HEK293 (cell line): Measurements from ENCODE around the gene PLS1.
"Not testable (repeated sequence)": the region's sequence is repeated elsewhere in the genome, so short reads cannot be mapped to it uniquely, and the experiment has no call there.

Source experiments
- CTCF ChIA-PET: fragments of 350-600 bp; formaldehyde crosslinking; extraction: SDS; loops from one replicate; lab custom pipeline; 2021; ENCODE audit warnings: antibody characterized with exemption; lab: Yijun Ruan, JAX
- POLR2A ChIA-PET: fragments of 300-600 bp; formaldehyde crosslinking; extraction: SDS; loops from one replicate; lab custom pipeline; 2020; ENCODE audit warnings: antibody characterized with exemption, inconsistent platforms; lab: Yijun Ruan, JAX
- H3K27ac ChIP-seq: fragments of 200-500 bp; sonication (Bioruptor generic); 2 replicates; pipeline ENCODE4 v1.5.1; 2014; ENCODE audit warnings: low read depth, low read length, control low read depth, inconsistent platforms; ENCODE audit errors: extremely low read depth
- H3K36me3 ChIP-seq, 2 experiments: fragments of 200-500 bp in 1 of 2; sonication (Bioruptor generic) in 1 of 2; 1 replicate in 1 of 2; 2 replicates in 1 of 2; pipeline ENCODE4 v1.5.1; 2014 to 2017; ENCODE audit warnings: inconsistent platforms in 2 of 2, low read length in 2 of 2; ENCODE audit not compliant: control insufficient read depth in 2 of 2, insufficient read depth in 1 of 2
- H3K4me1 ChIP-seq: fragments of 200-500 bp; sonication (Bioruptor generic); 2 replicates; pipeline ENCODE4 v1.5.1; 2014; ENCODE audit warnings: mild to moderate bottlenecking, low read length, inconsistent platforms; ENCODE audit not compliant: control insufficient read depth, insufficient read depth
- H3K4me3 ChIP-seq: 2 replicates; pipeline ENCODE4 v1.5.1; 2011; ENCODE audit warnings: low read depth, mild to moderate bottlenecking, control low read depth, low read length, moderate library complexity
- H3K9me3 ChIP-seq: fragments of 200-500 bp; sonication (Bioruptor generic); 2 replicates; pipeline ENCODE4 v1.5.1; 2014; ENCODE audit warnings: low read depth, low read length, inconsistent platforms; ENCODE audit not compliant: control insufficient read depth, insufficient read depth
- HOXA7 ChIP-seq: sonication (generic); formaldehyde crosslinking; IDR thresholded peaks from 2 replicates; pipeline ENCODE4 v1.8.1; 2022; ENCODE audit warnings: missing genetic modification reagents, borderline replicate concordance
- MEIS1 ChIP-seq: sonication (generic); formaldehyde crosslinking; IDR thresholded peaks from 2 replicates; pipeline ENCODE4 v1.8.1; 2022; ENCODE audit warnings: missing genetic modification reagents, mild to moderate bottlenecking, borderline replicate concordance
- MYNN ChIP-seq: fragments of 450-650 bp; formaldehyde crosslinking; IDR thresholded peaks from 2 replicates; pipeline ENCODE4 v1.5.1; 2016; ENCODE audit warnings: missing biosample characterization, missing genetic modification characterization, borderline replicate concordance
- SCRT1 ChIP-seq: fragments of 450-650 bp; formaldehyde crosslinking; IDR thresholded peaks from 2 replicates; pipeline ENCODE4 v1.5.1; 2016; ENCODE audit warnings: missing biosample characterization, missing genetic modification characterization, borderline replicate concordance
- ZBTB21 ChIP-seq: fragments of 450-650 bp; formaldehyde crosslinking; IDR thresholded peaks from 2 replicates; pipeline ENCODE4 v1.5.1; 2017; ENCODE audit warnings: missing biosample characterization, missing genetic modification characterization
- ZNF133 ChIP-seq: fragments of 450-650 bp; formaldehyde crosslinking; IDR thresholded peaks from 2 replicates; pipeline ENCODE4 v1.5.1; 2016; ENCODE audit warnings: missing biosample characterization, missing genetic modification characterization
- ZNF157 ChIP-seq: fragments of 450-650 bp; formaldehyde crosslinking; IDR thresholded peaks from 2 replicates; pipeline ENCODE4 v1.5.1; 2016; ENCODE audit warnings: missing biosample characterization, missing genetic modification characterization
- ZNF24 ChIP-seq: fragments of 450-650 bp; formaldehyde crosslinking; IDR thresholded peaks from 2 replicates; pipeline ENCODE4 v1.5.1; 2016; ENCODE audit warnings: missing biosample characterization, missing genetic modification characterization
- ZNF501 ChIP-seq: fragments of 450-650 bp; formaldehyde crosslinking; IDR thresholded peaks from 2 replicates; pipeline ENCODE4 v1.5.1; 2016; ENCODE audit warnings: missing biosample characterization, missing genetic modification characterization
- ZNF561 ChIP-seq: fragments of 450-650 bp; IDR thresholded peaks from 2 replicates; pipeline ENCODE4 v1.5.1; 2018; ENCODE audit warnings: missing biosample characterization, missing genetic modification characterization, borderline replicate concordance
- ZNF585B ChIP-seq: fragments of 450-650 bp; formaldehyde crosslinking; IDR thresholded peaks from 2 replicates; pipeline ENCODE4 v1.5.1; 2016; ENCODE audit warnings: missing biosample characterization, missing genetic modification characterization
- TF ChIP-seq, protein P1 (sequence below): fragments of 450-650 bp; IDR thresholded peaks from 2 replicates; pipeline ENCODE4 v1.5.1; 2018; ENCODE audit warnings: missing biosample characterization, mild to moderate bottlenecking, missing genetic modification characterization
- TF ChIP-seq, protein P2 (sequence below): fragments of 450-650 bp; formaldehyde crosslinking; IDR thresholded peaks from 2 replicates; pipeline ENCODE4 v1.5.1; 2016; ENCODE audit warnings: missing biosample characterization, missing genetic modification characterization

Gene PLS1

DNA sequence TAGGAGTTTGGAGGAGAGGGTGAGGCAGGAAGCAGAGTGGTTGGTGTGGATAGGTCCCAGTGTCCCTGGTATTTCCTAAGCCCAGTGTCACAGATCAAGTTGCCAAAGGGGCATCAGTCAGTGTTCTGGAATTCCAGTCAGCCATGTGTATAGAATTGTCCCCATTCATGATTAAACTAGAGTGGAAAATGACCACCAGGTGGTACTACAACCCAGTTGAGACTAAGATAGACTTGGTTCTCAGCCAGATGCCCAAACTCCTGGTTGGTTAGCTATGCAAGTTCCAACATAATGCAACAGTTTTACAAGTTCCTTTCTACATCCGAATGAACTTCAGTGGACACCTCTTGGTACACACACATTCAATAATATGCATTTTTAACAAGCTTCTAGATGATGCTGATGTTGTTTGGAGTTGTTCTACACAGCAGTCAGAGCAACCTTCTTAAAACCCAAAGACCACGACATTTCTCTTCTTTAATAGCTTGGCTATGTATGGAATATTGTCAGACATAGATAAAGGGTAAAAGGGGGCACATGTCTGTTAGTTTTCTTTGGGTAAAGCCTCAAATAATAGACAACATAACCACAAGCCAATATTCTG, 9.3 kb upstream of the PLS1 start (continued):
- TF ChIP-seq, protein P1, sequence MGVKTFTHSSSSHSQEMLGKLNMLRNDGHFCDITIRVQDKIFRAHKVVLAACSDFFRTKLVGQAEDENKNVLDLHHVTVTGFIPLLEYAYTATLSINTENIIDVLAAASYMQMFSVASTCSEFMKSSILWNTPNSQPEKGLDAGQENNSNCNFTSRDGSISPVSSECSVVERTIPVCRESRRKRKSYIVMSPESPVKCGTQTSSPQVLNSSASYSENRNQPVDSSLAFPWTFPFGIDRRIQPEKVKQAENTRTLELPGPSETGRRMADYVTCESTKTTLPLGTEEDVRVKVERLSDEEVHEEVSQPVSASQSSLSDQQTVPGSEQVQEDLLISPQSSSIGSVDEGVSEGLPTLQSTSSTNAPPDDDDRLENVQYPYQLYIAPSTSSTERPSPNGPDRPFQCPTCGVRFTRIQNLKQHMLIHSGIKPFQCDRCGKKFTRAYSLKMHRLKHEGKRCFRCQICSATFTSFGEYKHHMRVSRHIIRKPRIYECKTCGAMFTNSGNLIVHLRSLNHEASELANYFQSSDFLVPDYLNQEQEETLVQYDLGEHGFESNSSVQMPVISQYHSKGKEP (tag by site-specific recombination), result peak; percentile 82
- TF ChIP-seq ZNF561 (tag by site-specific recombination), result no peak
- no peak for TF ChIP-seq ZNF501 (tag by site-specific recombination)
- TF ChIP-seq ZNF585B (tag by site-specific recombination), result no peak
- TF ChIP-seq, protein P2, sequence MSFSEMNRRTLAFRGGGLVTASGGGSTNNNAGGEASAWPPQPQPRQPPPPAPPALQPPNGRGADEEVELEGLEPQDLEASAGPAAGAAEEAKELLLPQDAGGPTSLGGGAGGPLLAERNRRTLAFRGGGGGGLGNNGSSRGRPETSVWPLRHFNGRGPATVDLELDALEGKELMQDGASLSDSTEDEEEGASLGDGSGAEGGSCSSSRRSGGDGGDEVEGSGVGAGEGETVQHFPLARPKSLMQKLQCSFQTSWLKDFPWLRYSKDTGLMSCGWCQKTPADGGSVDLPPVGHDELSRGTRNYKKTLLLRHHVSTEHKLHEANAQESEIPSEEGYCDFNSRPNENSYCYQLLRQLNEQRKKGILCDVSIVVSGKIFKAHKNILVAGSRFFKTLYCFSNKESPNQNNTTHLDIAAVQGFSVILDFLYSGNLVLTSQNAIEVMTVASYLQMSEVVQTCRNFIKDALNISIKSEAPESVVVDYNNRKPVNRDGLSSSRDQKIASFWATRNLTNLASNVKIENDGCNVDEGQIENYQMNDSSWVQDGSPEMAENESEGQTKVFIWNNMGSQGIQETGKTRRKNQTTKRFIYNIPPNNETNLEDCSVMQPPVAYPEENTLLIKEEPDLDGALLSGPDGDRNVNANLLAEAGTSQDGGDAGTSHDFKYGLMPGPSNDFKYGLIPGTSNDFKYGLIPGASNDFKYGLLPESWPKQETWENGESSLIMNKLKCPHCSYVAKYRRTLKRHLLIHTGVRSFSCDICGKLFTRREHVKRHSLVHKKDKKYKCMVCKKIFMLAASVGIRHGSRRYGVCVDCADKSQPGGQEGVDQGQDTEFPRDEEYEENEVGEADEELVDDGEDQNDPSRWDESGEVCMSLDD (tag by site-specific recombination), result no peak
- TF ChIP-seq ZBTB21 (tag by site-specific recombination), result no peak
- TF ChIP-seq MEIS1, result no peak
- no peak for TF ChIP-seq ZNF157
- TF ChIP-seq SCRT1 (tag by site-specific recombination), result 0 out of 2 replicates have a peak, but pooled peaks have one; percentile 28

DNA sequence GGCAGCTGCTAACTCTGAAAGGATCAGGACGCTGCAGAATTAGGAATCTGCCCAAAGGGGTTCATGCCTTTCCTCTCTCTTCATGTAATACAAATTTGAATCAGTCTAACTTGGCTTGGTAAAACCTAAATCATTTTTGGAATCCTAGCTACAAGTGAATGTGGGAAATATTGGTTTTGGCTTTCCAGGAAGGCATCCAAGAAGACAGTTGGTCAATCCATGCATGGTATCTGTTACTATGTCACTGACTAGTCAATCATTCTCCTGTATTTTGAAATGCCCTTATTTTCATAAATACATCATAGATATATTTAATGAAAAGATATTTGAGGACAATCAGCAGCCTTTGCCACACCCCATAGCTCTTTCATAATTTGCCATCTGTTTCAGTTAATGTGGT, 7.5 kb upstream of the PLS1 start:
- Histone ChIP-seq H3K36me3 (no peaks in the 10 kb centered on the region), H3K9me3 (no peaks in the 10 kb centered on the region), H3K27ac (no peak overlapping the region), H3K4me3 (no peak overlapping the region), H3K4me1 (no peaks in the 10 kb centered on the region)
- ChIA-PET CTCF (interaction anchor here (0.6 to 0.8 kb wide), 3 partner anchors 310 to 471 kb away, joined by 3 to 4 read pairs (median 4); no protein-coding TSS in a partner anchor), POLR2A (interaction anchor here (0.5 kb wide), 1 partner anchor 153 kb away, joined by 4 read pairs; no protein-coding TSS in a partner anchor)
- TF ChIP-seq ZNF133 (tag by site-specific recombination) (no peak), ZNF24 (tag by site-specific recombination) (no peak)

DNA sequence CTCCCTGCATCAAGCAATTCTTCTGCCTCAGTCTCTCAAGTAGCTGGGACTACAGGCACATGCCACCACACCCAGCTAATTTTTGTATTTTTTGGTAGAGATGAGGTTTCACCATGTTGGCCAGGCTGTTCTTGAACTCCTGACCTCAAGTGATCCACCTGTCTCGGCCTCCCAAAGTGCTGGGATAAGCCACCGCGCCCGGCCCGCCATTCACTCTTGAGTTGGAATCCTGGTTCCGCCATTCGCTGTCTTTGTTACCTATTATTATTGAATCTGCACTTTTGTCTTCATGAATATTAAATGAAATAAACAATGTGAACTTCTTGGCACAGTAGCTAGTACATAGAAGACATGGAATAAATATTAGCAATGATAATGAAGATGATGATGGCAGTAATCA, 3.9 kb upstream of the PLS1 start:
- POLR2A ChIA-PET, result interaction anchor here (1.2 kb wide), 1 partner anchor 14 kb away, joined by 3 read pairs; the partner anchor contains the start of gene ATR
- not testable (repeated sequence) for H3K27ac ChIP-seq, H3K4me3 ChIP-seq, H3K4me1 ChIP-seq, H3K36me3 ChIP-seq, H3K9me3 ChIP-seq
- CTCF ChIA-PET, result interaction anchor here (0.6 to 1.6 kb wide), 4 partner anchors 8 to 395 kb away, joined by 3 to 4 read pairs (median 4); no protein-coding TSS in a partner anchor

DNA sequence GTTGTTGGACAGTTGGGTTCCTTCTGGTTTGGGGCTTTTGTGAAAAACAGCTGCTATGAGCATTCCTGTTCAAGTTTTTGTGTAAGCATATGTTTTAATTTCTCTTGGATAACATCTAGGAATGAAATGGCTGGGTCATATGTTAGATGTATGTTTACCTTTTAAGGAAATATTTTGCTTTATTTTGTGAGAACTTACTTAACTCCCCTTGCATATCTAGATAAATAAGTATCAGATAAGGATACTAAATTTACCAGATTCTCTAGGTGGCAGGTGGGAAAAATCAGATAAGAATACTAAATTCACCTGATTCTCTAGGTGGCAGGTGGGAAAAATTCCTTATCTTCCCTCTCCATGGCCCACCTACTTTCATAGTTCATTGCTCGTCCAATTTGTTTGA, 1.1 kb upstream of the PLS1 start:
- POLR2A ChIA-PET, result no interaction called here
- TF ChIP-seq HOXA7 (CRISPR knock-in tag) (no peak), MYNN (tag by site-specific recombination) (no peak)

More for the DNA sequence above, 1.1 kb upstream of the PLS1 start:
- Histone ChIP-seq H3K36me3 (no peaks in the 10 kb centered on the region), H3K9me3 (no peaks in the 10 kb centered on the region), H3K4me3 (no peak overlapping the region), H3K27ac (no peak overlapping the region), H3K4me1 (peaks cover 4% of the 10 kb centered on the region)
- CTCF ChIA-PET, result interaction anchor here (1.1 kb wide), 1 partner anchor 233 kb away, joined by 5 read pairs; no protein-coding TSS in a partner anchor
